Activated CD8-positive, alpha-beta memory T cell treated with anti-CD3 and anti-CD28 coated beads for 48 hours (primary cell): ENCODE measurements around the gene TNK2.
"Not testable (repeated sequence)": the region's sequence is repeated elsewhere in the genome, so short reads cannot be mapped to it uniquely, and the experiment has no call there.

Source experiments
- DNase-seq, 3 experiments: peaks; one replicate each; pipeline ENCODE4 v3.0.0-alpha.2; 2020; ENCODE audit warnings: low read depth in 2 of 3, low spot score in 2 of 3

Gene TNK2

GRCh38 chr3:195824425-195825190 lies 83.7 kb downstream of the TNK2 start:
- DNase-seq = not testable (repeated sequence)

- no peak for DNase-seq
These were observed 84.4 kb downstream of the TNK2 start for GRCh38 chr3:195823999-195824398.

- no peak for DNase-seq
These were observed 85.1 kb downstream of the TNK2 start for GRCh38 chr3:195823280-195823679.

GRCh38 chr3:195822131-195822696 lies 86.1 kb downstream of the TNK2 start:
- DNase-seq = no peak

- DNase-seq = no peak
These were observed 86.8 kb downstream of the TNK2 start for GRCh38 chr3:195821403-195822130.

GRCh38 chr3:195820901-195821300 lies 87.5 kb downstream of the TNK2 start:
- no peak for DNase-seq

- DNase-seq = no peak
These were observed 88.2 kb downstream of the TNK2 start for GRCh38 chr3:195820186-195820585.

GRCh38 chr3:195818301-195818700 lies 90.0 kb downstream of the TNK2 start:
- no peak for DNase-seq

- no peak for DNase-seq
These were observed 90.7 kb downstream of the TNK2 start for GRCh38 chr3:195817578-195818135.

GRCh38 chr3:195816276-195816913 lies 92.0 kb downstream of the TNK2 start:
- DNase-seq = not testable (repeated sequence)

GRCh38 chr3:195815169-195815771 lies 93.1 kb downstream of the TNK2 start:
- DNase-seq = no peak

GRCh38 chr3:195813916-195814640 lies 94.3 kb downstream of the TNK2 start:
- DNase-seq = no peak
